Measurements from ENCODE around the gene PRR19.

DNA sequence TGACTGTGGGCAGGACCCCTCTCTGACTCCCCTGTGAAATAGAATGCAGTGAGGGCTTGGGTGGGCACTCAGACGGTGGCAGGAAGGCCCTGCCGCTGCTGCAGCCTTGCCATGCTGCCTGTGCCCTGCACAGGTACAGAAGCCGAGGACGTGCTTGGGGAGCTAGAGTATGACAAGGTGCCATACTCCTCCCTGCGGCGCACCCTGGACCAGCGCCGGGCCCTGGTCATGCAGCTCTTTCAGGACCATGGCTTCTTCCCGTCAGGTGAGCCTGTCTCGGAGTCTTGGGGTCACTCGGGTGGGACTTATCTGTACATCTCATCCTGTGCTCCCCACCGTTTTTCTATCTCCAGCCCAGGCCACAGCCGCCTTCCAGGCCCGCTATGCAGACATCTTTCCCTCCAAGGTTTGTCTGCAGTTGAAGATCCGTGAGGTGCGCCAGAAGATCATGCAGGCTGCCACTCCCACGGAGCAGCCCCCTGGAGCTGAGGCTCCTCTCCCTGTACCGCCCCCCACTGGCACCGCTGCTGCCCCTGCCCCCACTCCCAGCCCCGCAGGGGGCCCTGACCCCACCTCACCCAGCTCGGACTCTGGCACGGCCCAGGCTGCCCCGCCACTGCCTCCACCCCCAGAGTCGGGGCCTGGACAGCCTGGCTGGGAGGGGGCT lies 7.3 kb upstream of the PRR19 start:
- TF ChIP-seq, protein P1, sequence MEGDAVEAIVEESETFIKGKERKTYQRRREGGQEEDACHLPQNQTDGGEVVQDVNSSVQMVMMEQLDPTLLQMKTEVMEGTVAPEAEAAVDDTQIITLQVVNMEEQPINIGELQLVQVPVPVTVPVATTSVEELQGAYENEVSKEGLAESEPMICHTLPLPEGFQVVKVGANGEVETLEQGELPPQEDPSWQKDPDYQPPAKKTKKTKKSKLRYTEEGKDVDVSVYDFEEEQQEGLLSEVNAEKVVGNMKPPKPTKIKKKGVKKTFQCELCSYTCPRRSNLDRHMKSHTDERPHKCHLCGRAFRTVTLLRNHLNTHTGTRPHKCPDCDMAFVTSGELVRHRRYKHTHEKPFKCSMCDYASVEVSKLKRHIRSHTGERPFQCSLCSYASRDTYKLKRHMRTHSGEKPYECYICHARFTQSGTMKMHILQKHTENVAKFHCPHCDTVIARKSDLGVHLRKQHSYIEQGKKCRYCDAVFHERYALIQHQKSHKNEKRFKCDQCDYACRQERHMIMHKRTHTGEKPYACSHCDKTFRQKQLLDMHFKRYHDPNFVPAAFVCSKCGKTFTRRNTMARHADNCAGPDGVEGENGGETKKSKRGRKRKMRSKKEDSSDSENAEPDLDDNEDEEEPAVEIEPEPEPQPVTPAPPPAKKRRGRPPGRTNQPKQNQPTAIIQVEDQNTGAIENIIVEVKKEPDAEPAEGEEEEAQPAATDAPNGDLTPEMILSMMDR (IDR thresholded peaks at IDR 0.05): no peak
- TF ChIP-seq POLR2A (IDR thresholded peaks at IDR 0.05): no peak

Data from testis (tissue), 2 donors.